Measurements from ENCODE around the gene OR13A1.
"Not testable (repeated sequence)": the region's sequence is repeated elsewhere in the genome, so short reads cannot be mapped to it uniquely, and the experiment has no call there.

OR13A1 gene

DNA sequence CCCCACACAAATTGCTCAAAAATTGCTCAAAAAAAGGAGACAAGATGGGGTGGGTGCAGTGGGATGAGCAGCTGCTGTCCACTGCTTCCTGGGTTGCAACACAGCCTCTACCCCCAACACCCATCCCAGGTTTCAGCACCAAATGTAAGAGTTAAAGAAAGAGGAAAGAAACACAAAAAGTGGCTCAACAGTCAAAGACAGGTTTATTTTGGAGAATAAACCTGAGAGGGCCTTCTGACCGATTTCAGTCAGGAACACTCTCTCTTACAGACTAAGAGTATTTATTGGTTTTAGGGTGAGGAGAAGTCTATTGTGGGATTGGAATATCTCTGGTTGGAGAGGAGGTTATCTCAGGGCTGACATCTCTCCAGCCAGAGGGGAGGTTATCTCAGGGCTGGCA, 28.4 kb downstream of the OR13A1 start:
- in situ Hi-C loops (cut with MboI; ENCODE audit: low sequenced_read_pairs), result no loop called here

DNA sequence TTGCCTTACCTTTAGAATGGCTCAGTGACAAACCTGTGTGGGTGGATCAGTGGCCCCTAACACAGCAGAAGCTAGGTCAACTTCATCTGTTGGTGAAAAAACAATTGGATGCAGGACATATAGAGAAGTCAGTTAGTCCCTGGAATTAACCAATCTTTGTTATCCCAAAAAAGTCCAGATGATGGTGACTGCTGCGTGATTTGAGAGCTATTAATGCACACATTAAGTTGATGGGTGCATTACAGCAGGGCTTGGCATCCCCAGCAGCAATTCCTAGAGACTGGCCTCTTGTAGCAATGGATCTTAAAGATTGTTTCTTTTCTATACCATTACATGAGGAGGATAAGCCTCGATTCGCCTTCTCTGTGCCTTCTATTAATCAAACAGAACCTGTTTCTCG, 33.3 kb downstream of the OR13A1 start:
- in situ Hi-C loops (cut with MboI; ENCODE audit: low sequenced_read_pairs), result no loop called here

DNA sequence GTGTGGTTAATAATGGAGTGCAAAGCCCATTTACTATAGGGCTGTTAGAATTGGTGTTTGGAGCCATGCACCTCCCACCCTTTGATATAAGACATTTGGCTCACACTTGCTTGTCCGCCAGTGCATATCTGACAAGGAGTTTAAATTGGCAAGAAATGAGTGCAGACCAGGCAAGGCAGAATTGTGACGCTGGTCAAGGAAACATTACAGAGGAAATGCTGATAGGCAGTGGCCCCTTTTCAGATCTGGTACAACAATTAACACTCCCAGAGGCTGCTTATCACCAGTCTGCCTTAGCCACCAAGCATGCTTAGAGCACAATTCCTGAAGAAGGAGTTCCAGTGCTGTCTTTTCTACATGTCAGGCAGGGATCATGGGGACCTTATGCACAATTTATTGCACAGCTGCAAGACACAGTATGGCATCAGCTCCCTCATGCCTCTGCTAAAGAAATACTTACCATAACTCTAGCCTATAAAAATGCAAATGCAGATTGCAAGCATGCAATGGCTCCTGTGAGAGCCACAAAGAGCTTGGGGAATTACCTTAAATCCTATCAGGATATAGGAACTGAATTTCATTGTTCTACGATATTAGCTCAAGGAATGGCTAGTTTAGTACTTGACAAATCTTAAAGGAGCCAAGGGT, 35.2 kb downstream of the OR13A1 start:
- in situ Hi-C loops (cut with MboI; ENCODE audit: low sequenced_read_pairs), result no loop called here

DNA sequence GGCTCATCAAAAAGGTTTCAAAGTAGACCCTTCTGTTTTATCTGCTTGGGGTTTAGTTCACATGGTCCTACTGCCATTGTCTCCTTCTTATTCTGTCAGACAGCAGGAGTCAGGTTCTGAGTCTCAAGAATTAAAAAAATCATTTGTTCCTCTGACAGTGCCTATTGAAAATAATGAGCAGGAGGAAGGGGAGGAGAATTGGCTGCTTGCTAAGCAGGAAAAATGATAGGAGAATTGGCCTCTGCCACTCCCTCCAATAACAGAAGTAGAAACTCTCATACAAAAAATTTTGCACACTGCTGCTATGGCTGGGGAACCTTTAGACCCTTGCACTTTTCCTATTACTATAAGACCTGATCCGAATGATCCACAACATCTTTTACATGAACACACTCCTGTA, 35.7 kb downstream of the OR13A1 start:
- in situ Hi-C loops (cut with MboI; ENCODE audit: low sequenced_read_pairs), result no loop called here

DNA sequence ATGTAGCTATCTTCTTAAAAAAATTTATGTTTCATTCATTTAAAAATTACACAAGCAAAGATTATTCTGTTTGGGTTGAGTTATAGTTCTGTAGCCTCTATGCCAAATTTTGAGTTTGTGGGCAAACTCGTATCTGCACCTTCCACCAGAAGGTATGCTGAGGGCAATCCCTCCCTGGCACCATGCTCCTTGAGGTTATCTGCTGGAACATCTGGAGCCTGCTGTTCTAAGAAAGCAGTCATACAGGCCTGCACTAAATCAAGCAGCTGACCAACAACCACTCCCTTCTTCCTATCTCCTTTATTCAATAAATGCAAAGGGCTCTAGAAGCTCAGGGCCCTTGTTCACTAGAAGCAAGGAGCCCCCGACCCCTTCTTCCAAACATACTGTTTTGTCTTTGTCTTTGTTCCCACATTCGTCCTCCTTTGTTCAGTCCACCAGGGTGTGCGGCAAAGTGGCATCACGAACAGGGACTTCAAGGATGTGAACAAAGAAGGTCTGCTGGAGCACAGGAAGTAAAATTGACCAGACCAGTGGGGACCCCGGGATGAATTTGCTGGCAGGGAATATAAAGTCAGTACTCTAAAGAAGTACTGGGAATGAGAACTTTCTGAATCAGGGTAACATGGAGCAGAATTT, 36.4 kb downstream of the OR13A1 start:
- in situ Hi-C loops (cut with MboI; ENCODE audit: low sequenced_read_pairs), result no loop called here

DNA sequence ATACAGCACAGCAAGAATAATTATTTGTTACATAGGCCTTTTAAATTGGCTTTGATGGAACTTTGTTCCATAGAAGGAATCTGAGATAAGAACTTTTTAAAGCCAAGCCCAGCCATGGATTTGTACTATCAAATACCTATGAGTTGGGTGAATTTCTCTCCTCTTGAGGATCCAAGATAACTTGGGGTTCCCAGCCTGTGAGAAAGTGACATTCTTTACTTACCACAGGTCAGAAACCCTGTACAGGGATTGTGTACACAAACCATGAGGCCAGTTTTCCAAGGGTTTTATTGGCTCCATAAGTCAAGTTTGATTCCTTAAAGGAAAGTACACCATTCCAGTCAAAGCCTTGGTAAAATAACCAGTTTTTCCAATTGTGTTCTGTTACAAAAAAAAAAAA, 39.3 kb downstream of the OR13A1 start:
- in situ Hi-C loops (cut with MboI; ENCODE audit: low sequenced_read_pairs), result not testable (repeated sequence)

DNA sequence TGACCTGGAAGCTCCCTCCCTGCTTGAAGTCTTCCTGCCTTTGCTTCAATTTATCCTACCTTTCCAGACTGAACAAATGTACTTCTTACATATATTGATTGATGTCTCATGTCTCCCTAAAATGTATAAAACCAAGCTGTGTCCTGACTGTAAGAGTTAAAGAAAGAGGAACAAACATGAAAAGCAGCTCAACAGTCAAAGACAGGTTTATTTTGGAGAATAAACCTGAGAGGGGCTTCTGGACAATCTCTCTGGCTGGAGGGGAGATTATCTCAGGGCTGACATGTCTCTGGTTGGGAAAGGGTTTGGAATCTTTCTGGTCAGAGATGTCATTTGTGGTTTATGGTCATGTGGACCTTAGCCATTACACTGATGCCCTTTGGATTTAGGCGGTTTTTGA, 41.0 kb downstream of the OR13A1 start:
- in situ Hi-C loops (cut with MboI; ENCODE audit: low sequenced_read_pairs), result no loop called here

DNA sequence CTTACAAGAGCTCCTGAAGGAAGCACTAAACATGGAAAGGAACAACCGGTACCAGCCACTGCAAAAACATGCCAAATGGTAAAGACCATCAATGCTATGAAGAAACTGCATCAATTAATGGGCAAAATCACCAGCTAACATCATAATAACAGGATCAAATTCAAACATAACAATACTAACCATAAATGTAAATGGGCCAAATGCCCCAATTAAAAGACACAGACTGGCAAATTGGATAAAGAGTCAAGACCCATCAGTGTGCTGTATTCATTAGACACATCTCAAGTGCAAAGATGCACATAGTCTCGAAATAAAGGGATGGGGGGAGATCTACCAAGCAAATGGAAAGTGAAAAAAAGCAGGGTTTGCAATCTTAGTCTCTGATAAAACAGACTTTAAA, 47.6 kb downstream of the OR13A1 start:
- in situ Hi-C loops (cut with MboI; ENCODE audit: low sequenced_read_pairs), result not testable (repeated sequence)

DNA sequence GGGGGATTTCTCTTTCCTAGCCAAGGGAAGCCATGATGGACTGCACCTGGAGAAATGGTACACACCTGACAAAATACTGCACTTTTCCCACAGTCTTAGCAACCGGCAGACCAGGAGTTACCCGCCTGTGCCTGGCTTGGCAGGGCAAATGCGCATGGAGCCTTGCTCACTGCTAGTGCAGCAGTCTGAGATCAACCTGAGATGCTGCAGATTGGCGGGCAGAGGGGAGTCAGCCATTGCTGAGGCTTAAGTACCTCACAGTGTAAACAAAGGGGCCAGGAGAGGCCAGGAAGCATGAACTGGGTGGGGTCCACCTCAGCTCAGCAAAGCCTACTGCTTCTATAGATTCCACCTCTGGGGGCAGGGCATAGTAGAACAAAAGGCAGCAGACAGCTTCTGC, 49.4 kb downstream of the OR13A1 start:
- in situ Hi-C loops (cut with MboI; ENCODE audit: low sequenced_read_pairs), result no loop called here

DNA sequence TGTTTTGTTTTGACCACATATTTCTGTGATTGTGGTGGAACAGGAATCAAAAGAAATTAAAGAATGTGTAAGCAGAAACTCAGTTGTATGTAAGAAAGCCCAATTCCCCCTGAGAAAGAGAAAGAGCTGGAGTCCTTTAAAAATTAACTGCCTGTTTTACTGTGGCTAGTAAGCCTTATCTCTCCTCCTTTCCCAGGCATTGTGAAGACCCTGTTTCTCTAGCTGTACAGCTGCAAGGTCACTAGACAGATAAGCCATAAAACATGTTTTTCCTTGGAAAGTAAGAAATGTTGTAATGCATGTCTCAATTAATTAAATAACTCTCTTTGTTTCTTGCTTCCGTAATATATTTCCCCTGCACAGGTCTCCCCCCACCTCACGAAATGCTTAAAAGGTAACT, 53.5 kb downstream of the OR13A1 start:
- in situ Hi-C loops (cut with MboI; ENCODE audit: low sequenced_read_pairs), result no loop called here

DNA sequence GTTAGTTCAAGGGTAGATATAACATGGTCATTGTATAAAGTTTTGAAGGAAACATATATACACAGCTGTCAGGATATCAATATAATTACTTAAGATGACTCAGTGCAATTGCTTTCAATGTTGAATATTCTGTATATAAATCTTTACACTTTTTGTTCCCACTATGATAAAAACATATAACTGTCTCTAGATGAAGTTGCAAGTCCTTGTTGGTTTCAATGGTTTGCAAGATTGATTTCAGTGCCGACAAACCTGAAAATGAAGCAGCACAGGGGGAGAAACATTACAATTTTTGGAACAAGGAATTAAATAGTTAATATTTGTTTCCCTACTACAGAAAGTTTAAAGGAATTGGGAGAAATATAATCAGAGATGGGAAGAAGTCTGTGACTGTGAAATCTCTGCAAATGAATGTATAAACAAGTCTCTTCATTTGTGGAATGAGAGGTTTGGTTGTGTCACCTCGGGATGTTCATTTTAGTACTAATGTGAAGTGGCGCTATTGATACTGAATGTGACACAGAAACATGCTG, 54.1 kb downstream of the OR13A1 start:
- in situ Hi-C loops (cut with MboI; ENCODE audit: low sequenced_read_pairs), result no loop called here

DNA sequence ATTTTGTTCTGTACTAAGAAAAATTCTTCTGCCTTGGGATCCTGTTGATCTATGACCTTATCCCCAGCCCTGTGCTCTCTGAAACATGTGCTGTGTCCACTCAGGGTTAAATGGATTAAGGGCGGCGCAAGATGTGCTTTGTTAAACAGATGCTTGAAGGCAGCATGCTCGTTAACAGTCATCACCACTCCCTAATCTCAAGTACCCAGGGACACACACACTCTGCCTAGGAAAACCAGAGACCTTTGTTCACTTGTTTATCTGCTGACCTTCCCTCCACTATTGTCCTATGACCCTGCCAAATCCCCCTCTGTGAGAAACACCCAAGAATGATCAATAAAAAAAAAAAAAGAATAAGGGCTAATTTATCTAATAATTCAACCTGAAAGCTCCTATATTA, 54.8 kb downstream of the OR13A1 start:
- in situ Hi-C loops (cut with MboI; ENCODE audit: low sequenced_read_pairs), result not testable (repeated sequence)

DNA sequence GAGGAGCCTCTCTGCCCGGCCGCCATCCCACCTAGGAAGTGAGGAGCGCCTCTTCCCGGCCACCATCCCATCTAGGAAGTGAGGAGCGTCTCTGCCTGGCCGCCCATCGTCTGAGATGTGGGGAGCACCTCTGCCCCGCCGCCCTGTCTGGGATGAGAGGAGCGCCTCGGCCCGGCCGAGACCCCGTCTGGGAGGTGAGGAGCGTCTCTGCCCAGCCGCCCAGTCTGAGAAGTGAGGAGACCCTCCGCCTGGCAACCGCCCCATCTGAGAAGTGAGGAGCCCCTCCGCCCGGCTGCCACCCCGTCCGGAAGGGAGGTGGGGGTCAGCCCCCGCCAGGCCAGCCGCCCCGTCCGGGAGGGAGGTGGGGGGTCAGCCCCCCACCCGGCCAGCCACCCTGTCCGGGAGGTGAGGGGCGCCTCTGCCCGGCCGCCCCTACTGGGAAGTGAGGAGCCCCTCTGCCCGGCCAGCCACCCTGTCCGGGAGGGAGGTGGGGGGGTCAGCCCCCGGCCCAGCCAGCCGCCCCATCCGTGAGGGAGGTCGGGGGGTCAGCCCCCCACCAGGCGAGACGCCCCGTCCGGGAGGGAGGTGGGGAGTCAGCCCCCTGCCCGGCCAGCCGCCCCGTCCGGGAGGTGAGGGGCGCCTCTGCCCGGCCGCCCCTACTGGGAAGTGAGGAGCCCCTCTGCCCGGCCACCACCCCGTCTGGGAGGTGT, 55.5 kb downstream of the OR13A1 start:
- in situ Hi-C loops (cut with MboI; ENCODE audit: low sequenced_read_pairs), result not testable (repeated sequence)

DNA sequence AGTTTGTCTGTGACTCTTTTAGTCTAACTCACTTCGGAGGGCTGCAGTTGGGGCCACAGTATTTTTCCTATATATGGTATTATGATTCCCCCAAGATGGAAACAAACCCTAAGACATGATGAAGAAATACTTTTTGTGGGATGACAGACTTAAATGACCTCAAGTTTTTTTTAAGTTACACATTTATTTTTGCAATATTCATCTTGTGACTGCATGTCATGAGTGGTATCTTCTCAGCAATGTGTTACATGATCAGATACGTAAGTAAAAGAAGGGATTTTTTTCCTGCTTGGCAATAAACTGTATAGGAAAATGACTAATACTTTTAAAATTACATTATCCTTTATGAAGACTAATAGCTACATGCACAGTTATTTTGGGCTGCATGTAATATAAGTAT, 57.8 kb downstream of the OR13A1 start:
- in situ Hi-C loops (cut with MboI; ENCODE audit: low sequenced_read_pairs), result no loop called here

DNA sequence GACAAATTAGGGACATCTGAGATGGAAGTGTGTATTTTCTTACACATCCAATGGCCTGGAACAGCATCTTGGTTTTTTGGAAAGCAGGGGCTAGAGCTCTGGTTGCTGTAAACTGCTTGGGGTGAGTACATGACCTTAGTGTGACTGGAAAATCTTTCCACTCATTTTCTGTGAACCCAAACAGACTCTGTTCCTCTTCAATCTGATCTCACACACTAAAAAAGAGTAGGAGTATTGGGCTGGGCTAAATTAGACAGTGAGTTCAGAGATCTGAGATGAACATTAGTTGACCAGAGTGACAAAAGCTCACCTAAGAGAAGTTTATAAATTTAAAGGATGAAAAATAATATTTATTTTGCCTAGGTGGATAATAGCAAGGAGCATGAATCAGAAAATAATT, 59.2 kb downstream of the OR13A1 start:
- in situ Hi-C loops (cut with MboI; ENCODE audit: low sequenced_read_pairs), result no loop called here

DNA sequence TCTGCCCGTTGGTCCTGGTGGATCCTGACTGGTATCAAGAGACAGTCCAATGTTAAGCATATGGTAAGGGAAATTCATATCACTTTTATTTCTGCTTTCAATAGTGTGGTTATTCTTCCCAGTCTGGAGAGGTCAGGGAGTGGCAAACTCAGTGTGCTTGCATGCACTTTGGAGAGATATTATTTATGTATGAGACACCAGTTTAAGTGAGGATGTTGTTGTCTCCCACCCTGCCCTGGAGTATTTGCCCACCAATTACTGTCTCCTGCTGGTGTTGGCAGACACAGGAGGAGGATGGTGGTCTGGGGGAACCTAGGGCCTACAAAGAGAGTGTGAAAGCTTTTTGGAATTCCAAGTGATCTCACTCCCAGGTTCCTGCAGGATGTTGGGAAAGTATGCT, 59.7 kb downstream of the OR13A1 start:
- in situ Hi-C loops (cut with MboI; ENCODE audit: low sequenced_read_pairs), result no loop called here

DNA sequence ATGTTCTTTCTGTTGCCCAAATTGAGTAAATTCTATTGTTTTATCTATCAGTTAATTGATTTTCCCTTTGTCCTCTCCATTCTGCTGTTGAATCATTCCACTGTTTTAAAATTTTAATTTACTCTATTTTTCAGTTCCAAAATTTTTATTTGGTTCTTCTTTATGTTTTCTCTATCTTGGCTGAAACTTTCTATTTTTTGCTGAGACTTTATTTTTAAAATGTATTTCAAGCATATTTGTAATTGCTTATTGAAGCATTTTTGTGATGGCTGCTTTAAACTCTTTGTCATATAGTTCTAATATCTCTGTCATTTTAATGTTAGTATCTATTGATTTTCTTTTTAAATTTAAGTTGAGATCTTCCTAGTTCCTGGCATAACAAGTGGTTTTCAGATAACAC, 60.5 kb downstream of the OR13A1 start:
- in situ Hi-C loops (cut with MboI; ENCODE audit: low sequenced_read_pairs), result no loop called here

DNA sequence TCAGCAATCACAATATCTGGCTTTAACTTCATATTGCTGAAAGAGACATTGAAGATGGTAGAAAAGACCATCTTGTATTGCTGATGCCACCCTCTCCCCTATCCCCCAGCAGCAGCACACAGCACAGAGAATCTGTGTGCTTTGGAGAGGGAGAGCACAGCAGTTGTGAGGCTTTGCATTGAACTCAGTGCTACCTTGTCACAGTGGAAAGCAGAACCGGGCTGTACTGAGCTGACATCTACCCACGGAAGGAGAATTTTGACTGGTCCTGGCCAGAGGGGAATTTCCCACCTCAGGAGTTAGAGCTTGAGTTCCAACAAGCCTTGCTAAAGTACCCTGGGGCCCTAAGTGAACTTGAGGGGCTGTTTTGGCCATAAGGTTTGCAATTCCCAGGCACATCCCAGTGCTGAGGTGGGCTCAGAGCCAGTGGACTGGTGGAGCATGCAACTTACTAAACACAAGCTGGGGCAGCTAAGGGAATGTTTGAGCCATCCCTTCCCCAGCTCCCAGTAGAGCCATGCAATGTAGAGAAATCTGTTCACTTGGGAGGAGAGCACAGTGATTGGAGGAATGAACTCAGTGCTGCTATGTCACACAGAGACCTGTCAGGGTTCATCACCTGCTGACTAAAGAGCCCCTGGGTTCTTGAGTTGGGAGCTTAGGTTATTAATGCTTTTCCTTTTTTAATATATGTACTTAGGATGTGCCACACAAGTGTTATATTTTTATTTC, 62.1 kb downstream of the OR13A1 start:
- in situ Hi-C loops (cut with MboI; ENCODE audit: low sequenced_read_pairs), result no loop called here
